COR-L47 (cell line): Measurements from ENCODE around the gene LHX5.

Experiments
- DNase-seq: peaks from one replicate; lab custom pipeline; 2025; lab: John Stamatoyannopoulos, UW

LHX5 gene

GRCh38 chr12:113477842-113478215 is 6.2 kb upstream of the LHX5 start:
- no peak for DNase-seq

DNA sequence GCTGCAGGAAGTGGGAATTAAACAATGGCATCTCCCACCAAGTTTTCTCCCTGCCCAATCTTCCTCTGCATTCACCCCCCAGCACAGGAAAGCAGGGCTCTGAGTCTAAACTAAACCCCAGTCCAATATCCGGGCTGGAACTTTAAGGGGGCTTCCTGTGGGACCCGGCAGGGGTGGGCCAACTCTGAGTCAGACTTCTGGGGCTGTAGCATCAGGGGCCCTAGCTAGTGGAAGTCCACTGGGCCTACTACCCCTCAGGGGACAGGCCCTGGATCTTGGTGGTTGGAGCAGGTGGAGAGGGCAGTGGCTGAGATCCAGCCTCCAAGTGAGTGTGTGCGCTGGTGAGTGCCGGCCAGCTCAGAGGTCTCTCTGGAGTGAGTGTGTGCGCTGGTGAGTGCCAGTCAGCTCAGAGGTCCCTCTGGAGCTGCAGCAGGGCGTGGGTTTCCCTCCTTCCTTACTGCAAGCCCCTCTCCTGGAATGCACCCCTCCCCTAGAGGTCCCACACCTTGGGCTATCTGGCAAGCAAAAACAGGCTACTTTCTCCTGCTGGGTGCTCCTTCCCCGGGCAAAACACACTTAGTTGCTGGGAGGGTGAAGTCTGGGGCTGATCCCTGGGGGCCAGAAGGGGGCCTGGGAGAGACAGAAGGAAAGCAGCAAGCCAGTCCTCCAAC is 5.6 kb upstream of the LHX5 start:
- DNase-seq: no peak

GRCh38 chr12:113476176-113476986 is 4.7 kb upstream of the LHX5 start:
- peak; percentile 81 for DNase-seq

DNA sequence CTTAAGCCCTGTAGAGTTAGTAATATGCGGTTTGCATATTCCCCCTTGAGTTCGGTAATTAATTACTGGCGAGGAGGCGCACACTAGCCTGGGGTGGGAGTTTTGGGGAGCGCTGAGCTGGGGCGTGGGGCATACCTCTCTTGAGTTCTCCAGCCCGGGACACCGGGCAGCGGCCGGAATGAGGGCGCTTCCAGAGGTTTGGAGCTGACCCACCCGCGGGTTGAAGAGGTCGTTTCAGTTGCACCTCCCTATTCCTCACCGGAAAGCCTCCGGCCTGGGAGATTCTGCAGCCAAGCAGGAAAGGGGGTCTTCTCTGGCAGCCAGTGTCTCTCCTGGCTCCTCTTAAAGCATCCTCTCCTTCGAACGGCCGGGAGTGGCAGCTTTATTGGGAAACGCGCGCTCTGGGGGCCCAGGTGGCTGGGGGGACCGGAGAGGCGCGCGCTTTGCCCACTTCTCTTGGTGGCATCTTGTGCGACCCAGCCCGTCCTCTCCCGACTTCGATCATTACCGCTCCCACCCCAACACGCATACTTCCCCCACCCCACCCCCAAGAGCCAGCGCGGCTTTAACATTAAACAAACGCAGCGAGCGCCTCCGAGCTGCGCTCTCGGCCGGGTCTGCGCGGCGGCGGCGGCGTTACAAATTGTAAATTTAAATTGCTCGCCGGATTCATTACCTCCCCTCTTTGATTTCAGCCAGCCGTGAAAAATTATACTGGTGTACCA is 3.9 kb upstream of the LHX5 start:
- no peak for DNase-seq

DNA sequence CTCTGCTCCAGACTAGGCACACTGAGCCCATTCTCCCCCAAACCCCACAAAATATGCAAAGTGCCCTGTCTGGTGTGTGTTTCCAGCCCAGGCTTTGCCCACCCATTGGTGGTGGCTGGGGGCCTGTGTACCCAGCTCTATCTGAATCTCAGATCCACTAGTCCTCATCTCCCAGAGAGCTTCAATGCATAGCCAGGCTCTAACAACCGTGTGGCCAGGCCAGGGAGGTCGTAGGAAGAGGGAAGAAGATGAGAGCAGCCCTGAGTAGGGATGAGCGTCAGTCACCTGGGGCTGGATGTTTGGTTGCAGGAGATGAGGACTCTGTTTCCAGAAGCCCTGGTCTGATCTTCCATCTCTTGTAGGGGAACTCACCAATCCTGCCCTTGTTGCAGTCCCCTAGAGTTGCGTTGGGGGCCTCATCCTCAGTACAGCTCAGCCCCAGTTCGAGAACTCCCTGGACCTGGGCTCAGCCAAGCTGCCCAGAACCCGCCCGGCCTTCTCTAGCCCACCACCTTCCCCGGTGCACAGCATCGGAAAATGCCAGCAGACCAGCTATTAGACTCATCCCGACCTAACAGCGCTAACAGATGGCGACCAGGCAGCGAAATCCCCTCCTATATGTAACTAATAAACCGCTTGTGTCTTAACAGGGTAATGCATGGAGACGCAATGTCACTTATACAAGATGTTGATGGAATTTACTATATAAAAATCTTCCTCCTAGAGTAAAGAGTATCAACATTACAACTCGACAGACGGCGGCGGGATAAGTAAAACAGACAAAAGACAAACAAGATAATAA is 3.2 kb upstream of the LHX5 start:
- DNase-seq: no peak

DNA sequence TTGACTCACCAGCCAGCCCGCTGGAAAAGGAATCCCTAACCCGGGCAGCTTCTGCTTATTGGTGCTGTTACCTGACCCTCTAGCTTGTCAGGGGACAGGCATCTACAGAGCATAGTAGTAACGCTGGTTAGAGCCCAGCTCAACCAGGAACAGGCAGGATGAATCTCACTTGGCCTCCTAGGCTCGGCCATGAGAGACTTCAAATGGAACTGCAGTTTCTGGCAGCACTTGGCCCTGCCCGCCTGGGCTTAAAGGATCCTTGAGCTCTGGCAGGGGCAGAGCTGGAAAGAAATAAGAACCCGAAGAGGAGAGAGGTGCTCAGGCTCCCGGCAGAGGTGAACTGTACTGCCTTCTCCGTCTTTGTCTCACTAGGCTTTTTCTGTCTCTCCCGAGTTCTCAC is 2.3 kb upstream of the LHX5 start:
- no peak for DNase-seq

DNA sequence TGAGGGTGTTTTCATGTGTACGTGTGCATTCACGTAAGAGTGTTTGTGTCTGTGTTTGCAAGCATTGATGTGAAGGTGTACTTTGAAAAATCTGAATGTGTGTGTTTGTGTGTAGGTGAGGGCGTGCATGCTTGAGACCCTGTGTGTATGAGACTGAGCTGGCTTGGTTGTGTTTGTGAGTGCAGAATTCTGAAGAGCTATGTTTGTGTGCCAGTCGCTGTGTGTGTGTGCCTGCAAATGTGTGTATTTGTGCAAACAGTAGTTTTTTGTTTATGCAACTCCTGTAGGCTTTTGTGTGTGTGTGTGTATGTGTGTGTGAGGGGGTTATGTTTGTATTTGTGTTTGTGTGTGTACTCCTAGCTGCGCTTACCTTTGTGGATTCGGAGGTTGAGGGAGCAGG is 1.7 kb upstream of the LHX5 start:
- no peak for DNase-seq

DNA sequence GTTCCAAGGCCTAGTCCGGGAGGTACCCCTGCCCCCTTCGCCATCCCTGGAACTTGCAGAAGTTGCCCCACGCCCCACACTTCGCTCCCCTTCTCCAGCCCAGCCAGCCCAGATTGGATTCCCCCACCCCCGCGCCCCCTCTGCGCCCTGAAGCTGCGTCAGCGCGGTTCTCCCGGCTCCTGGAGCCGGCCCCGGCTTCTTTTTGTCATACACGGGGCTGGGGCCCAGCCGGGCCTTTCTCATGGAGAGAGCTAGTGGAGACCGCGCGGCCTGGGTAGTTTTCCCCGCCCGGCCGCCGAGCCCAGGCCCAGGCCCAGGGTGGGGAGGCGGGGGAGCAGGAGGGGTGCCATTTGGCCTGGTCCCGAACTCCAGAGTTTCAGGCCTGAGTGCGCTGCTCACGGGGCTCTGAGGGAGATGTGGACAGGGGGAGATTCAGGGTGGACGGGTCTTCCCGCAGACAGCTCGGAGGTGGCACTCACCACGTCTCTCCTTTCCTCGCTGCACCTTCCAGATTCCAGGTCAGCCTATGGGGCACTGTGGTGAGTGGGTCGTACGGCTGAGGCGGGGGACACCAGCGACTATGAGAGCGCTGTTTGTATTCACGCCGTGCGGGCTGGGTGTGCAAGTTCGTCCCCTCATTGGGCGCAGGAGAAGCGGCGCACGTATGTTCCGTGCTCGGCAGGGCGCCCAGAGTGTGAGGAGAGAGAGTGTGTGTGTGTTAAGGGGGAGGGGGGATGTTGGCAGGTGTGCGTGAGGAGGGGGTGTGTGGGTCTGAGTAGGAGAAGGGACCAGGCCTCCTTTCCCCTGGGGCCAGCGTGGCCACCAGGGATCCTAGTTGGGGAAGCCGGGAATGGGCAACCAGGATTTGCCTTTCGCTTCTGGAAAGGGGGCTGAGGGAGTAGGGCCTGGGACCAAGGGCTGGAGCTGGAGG is 785 bp upstream of the LHX5 start:
- DNase-seq: no peak

DNA sequence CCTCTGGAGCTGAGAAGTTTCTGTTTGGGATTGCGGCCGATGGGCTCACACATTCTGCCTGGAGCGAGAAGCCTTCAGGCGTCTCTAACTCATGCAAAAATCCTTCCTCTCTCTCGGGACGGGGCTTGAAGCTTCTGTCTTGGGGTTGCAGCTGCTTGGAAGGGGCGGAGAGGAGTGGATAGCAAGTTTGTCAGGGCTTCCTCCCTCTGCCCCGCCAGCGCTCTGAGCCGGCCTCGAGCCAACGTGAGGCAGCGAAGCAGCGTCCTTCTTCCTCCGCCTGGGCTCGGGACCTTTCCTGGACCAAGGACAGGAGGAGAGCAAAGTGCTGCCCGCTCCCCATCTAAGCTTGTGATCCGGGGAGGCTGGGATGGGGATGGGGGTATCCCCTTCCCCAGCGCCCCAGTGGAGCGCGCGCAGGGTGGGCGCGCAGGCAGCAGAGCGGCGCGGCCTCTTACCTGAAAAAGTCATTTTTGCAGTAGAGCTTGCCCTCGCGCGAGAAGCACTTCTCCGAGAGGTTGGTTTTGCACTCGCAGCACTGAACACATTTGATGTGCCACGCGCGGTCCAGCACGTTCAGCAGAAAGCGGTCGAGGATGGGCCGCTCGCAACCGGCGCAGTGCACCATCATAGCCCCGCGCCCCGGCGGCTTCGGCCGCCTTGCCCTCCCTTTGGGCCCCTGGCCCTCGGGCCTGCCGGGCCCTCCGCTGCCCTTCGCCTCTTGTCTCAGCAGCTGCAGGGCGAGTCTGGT is 626 bp downstream of the LHX5 start:
- no peak for DNase-seq

- DNase-seq: no peak
Measured at GRCh38 chr12:113469949-113470743, 1.5 kb downstream of the LHX5 start.

DNA sequence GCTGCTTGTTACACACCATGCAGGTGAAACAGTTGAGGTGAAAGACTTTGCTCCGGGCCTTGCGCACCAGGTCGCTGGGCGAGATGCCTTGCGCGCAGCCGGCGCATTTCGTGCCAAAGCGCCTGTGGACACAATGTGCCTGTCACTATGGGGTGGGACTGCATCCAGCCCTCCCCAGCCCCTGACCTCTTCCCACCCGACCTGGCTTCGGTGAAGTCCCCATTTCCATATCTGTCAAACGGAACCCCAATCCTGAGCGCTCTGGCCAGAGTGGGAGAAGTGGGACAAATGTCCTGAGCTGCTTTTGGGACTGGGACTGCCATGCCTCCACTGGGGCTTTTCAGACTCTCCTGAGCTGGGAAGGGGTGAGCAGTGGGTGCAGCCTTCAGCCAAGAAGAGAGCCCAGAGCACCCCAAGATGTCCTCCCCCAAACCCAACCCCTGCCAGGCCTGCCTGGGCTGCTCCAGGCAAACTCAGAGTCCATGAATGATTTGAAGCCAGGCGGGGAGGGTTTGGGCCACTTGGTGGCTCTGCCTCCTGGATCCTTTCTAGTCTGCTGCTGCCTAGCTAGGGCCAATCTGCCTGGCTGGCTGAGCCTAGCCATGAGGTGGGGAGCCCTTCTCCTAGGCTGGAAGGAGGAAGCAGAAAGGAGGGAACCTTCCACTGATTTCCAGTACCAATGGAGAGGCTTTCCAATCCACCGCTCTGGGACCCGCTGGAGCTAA is 2.3 kb downstream of the LHX5 start:
- no peak for DNase-seq

DNA sequence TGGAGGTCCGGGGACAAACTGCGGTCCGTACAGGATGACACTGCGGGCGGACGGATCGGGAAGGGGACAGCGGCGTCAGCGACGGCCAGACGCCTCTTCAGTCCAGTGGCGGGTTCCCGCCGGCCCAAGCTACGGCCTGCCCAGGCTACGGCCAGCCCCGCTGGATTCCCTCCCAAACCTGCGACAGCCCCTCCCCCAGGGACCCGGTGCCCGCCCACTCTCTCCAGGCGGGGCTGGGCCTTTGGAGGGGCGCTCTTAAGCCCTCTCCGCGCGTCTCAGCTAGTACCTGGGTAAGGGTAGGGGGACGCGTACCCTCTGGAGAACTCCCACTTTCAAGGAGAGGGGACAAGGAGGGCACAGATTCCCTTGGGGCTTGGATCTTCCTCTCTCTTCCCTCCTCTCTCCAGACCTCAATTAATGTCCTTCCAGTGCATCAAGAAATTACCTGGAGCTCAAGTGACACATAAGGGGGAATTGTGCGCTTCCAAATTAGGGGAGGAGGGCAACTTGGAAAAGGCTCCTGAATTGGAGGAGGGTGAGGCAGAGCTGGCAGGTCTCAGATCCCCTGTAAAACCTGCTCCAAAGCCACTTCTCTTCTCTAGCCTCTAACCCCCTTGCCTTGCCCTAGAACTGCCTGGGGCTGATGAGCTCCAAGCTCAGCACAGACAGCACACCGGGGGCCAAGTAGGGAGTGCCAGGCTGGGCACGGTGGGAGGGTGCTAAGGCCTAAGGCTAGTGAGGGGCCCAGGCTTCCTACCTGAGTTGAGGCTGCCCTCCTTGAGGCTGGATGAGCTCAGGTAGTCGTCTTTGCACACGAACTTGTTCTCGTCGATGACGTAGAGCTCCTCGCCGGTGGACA is 3.1 kb downstream of the LHX5 start:
- no peak for DNase-seq

- no peak for DNase-seq
Measured at GRCh38 chr12:113467502-113468364, 3.9 kb downstream of the LHX5 start.

DNA sequence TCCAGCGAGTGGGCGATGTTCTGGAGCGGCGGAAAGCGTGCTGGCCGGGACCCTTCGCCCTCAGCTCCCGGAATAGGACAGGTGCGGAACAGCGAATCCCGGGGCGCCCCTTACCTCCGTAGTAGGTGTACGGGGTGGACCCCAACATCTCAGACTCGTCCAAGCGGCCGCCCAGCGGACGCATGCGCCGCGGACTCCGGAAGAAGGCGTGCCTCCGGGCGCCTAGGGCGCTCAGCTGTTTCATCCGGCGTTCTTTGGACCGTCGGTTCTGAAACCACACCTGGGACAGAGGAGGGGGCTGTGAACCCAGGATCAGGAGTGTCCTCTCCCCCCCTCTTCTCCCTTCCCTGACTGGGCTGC is 4.5 kb downstream of the LHX5 start:
- DNase-seq: no peak

DNA sequence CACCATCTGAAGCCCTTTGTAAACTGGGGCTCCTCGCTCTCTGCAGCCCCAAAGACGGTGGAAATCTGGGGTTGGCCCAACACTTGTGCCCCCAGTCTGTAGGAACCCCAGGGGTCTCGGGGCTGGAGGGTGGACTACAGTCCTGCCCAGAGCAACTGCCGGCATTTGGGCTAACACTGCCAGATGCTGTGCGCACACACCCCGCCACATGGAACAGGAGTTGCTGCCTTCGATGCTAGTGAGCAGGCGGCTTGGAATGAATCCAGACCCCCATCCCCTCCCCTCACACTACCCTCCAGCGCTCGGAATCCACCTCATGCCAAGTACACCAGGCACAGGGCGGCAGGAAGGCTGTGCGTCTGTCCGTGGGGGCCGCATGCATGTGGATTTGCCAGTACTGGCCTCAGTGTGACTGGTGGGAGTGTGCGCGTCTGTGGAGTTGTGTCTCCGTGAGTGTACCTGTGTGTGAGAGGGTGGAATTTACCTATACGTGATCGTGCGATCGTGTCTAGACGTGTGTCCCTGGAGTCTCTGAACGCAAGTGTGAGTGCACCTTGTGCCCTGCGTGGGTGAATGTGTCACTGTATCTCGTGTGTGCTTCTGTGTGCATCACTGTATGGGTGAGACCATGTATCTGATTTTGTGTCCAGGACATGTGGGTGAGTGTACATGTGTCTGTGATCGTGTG is 5.1 kb downstream of the LHX5 start:
- no peak for DNase-seq

DNA sequence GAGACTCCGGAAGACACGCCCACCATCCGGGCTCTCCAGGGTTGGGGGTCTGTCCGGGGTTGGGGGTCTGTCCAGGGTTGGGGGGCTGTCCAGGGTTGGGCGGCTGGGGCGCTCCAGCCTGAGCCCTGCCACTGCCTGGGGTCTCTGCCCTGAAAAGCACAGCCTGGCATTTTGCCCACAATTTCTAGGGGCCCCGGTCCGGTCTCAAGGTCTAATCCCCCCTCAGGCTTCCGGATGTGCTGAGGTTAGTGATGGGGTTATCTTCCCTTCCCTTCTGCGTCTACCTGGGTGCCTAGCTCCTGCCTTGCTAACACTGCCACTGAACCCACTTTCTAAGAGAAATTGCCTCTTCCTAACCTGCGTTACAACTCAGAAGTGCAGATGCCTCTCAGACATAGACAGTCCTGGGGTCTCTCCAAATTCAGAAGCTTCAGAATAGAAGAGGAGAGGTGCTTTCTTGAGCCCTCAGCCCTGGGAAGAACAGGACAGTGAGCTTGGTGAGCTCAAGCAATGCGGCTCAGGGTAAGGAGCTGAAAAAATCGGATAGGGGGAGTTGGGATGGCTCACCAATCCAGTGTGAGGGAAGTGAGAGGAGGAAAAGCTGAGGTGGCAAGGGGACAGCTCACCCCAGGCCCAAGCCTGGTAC is 5.7 kb downstream of the LHX5 start:
- DNase-seq: no peak
